Spleen (tissue), 11 donors: ENCODE data around the gene TLK2. TPM values are rescaled to one million over a fixed set of nuclear protein-coding genes. Genes with fewer than 3 reads are reported as not detected.
A peak's percentile ranks its signal among the peaks of the same experiment; 100 is the strongest.
"Not testable (repeated sequence)": the region's sequence is repeated elsewhere in the genome, so short reads cannot be mapped to it uniquely, and the experiment has no call there.

Experiments
- DNase-seq: peaks from one replicate; pipeline ENCODE4 v3.0.0-alpha.2; 2020
- H3K27ac ChIP-seq, 8 donors: fragments of 200-600 bp; sonication (generic) in 7 of 8; 1 replicate in 4 of 8; 2 replicates in 4 of 8; pipeline versions ENCODE4 v1.5.0 to v1.8.0; 2016 to 2021; ENCODE audit warnings: inconsistent platforms in 4 of 8, mild to moderate bottlenecking in 4 of 8, moderate library complexity in 1 of 8
- H3K27me3 ChIP-seq, 7 donors: fragments of 200-600 bp; sonication (generic) in 6 of 7; replicated peaks in 1 of 7; 1 replicate in 4 of 7; 2 replicates in 3 of 7; pipeline versions ENCODE4 v1.5.0 to v1.8.0; 2016 to 2021; ENCODE audit warnings: inconsistent platforms in 3 of 7, mild to moderate bottlenecking in 1 of 7
- H3K36me3 ChIP-seq, 6 donors: fragments of 200-600 bp; sonication (generic) in 5 of 6; 1 replicate in 4 of 6; 2 replicates in 2 of 6; pipeline versions ENCODE4 v1.5.0 to v1.8.0; 2016 to 2021; ENCODE audit warnings: inconsistent platforms in 2 of 6
- H3K4me1 ChIP-seq, 6 donors: fragments of 200-600 bp; sonication (generic) in 5 of 6; 1 replicate in 3 of 6; 2 replicates in 3 of 6; pipeline versions ENCODE4 v1.5.0 to v1.8.0; 2016 to 2021; ENCODE audit warnings: inconsistent platforms in 3 of 6
- H3K4me3 ChIP-seq, 8 donors: fragments of 200-600 bp; sonication (generic) in 7 of 8; 1 replicate in 4 of 8; 2 replicates in 4 of 8; pipeline versions ENCODE4 v1.5.0 to v1.8.0; 2016 to 2021; ENCODE audit warnings: inconsistent platforms in 4 of 8, mild to moderate bottlenecking in 4 of 8, moderate library complexity in 2 of 8
- H3K9me3 ChIP-seq, 8 donors: fragments of 200-600 bp; sonication (generic) in 7 of 8; 1 replicate in 4 of 8; 2 replicates in 4 of 8; pipeline versions ENCODE4 v1.5.0 to v1.8.0; 2016 to 2021; ENCODE audit warnings: inconsistent platforms in 4 of 8
- CTCF ChIP-seq, 11 experiments: fragments of 200-600 bp in 7 of 11; fragments of 450-650 bp in 4 of 11; sonication (generic) in 4 of 11; IDR thresholded peaks in 8 of 11; conservative IDR thresholded peaks in 3 of 11; 1 replicate in 7 of 11; 2 replicates in 4 of 11; pipeline versions ENCODE4 v1.4.0 to v1.8.0; 2016 to 2021; ENCODE audit warnings: antibody characterized with exemption in 11 of 11, inconsistent platforms in 4 of 11, mild to moderate bottlenecking in 1 of 11
- POLR2A ChIP-seq, 3 donors: fragments of 450-650 bp; IDR thresholded peaks; one replicate each; pipeline ENCODE4 v1.5.1; 2017; ENCODE audit warnings: antibody characterized with exemption in 3 of 3, mild to moderate bottlenecking in 1 of 3
- POLR2AphosphoS5 ChIP-seq, 3 donors: sonication (generic); formaldehyde crosslinking; IDR thresholded peaks; one replicate each; pipeline ENCODE4 v1.5.1; 2017; ENCODE audit warnings: antibody characterized with exemption in 3 of 3
- WGBS, 5 donors: extraction: QIAGEN DNeasy Blood & Tissue Kit in 3 of 5; methylation state at CpG; one replicate each; pipeline versions ENCODE4 v1.1.5 to v1.1.7; 2013 to 2018; 5-methylcytosine and 5-hydroxymethylcytosine counted together
- intact Hi-C: fragments of 100-400 bp; cut with DNase I; formaldehyde crosslinking; loops from one replicate; pipeline ENCODE4 v1.15.0; 2023; ENCODE audit warnings: low total_unique reads
- polyA plus RNA-seq, 3 donors: library from polyadenylated mRNA; stranded (reverse); fragments of 200-250 nt; gene quantifications; one replicate each; pipeline ENCODE4 v1.2.1, GENCODE V29; 2013
- total RNA-seq, 7 donors: library from RNA; depleted of rRNA in 3 of 7; stranded (reverse); fragments of >200 nt in 3 of 7; fragmentation: NEBNext Ultra II Directional in 4 of 7; extraction: Animal tissue kit (Norgen Biotek cat#: 25700) in 4 of 7; gene quantifications; one replicate each; pipeline versions ENCODE4 v1.1.0 to v1.2.1, GENCODE V29; 2016 to 2021
- donor health status: healthy with polysubstance abuse.
- donor health status: DM: no; HTN: no; CAD: no; lungs with moderate emphysema.
- donor health status: DM: no; HTN: no; CAD: no.
- donor health status: Bipolar disorder and iron deficiency.
- donor health status: healthy.
- donor health status: DM: no; HTN: no; CAD: no.
- donor health status: DM: yes; HTN: yes; CAD: no.

TLK2 gene
- total and polyA plus RNA-seq, 10 donors: 11.3 to 76.3 (median 48.3) TPM

DNA sequence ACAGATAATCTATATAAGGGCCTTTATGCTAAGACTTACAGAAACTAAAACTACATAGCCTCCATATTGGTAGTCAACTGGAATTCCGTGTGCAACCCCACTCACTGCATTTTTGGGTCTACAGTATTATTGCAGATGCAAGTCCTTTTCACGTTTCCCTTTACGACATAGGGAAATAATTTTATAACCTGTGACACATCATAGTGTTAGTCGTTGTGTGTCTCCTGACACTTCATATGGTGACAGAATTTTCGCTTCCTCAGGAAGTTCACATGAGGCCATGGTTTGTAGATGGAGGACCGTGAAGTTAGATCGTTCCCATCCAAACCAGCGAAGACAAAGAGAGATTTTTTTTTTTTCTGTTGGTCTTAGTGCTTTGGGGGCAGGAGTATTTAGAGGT, 133.1 kb downstream of the TLK2 start:
- Histone ChIP-seq H3K4me3 (no peak overlapping the region), H3K36me3 (peaks cover 3 to 100% (median 58%) of the 10 kb centered on the region in 6 donors), H3K9me3 (no peaks in the 10 kb centered on the region), H3K27ac (peak overlapping the region in 7 of 8 donors; percentile 49 to 68 (median 61)), H3K27me3 (no peaks in the 10 kb centered on the region), H3K4me1 (peaks cover 0 to 18% (median 11%) of the 10 kb centered on the region in 6 donors)
- no peak for DNase-seq
- 33 to 59% (median 41%) methylated on average over 8 of the region's 8 CpGs for WGBS, 5 donors
- TF ChIP-seq POLR2A (IDR thresholded peaks at IDR 0.05) (no peak), POLR2AphosphoS5 (IDR thresholded peaks at IDR 0.05) (peak in 1 of 3 donors; percentile 33)
- intact Hi-C loops: no loop called here

GRCh38 chr17:62612289-62612688, 133.7 kb downstream of the TLK2 start:
- not testable (repeated sequence) for H3K9me3 ChIP-seq
- peaks cover 3 to 100% (median 53%) of the 10 kb centered on the region in 6 donors for H3K36me3 ChIP-seq
- H3K27ac ChIP-seq: peak overlapping the region in 7 of 8 donors; percentile 49 to 68 (median 61)

DNA sequence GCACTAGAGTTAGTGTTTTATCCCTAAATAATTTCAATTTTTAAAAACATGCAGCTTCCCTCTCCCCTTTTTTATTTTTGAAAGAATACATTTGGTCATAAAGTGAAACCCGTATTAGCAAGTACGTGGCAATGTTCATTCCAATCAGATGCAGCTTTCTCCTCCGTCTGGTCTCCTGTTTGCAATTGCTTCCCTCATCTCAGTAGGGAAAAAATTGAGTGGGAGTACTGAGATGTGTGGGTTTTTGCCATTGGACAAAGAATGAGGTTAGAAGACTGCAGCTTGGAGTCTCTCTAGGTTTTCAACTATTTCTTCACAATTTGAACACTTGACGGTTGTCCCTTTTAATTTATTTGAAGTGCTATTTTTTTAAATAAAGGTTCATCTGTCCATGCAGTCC, 134.5 kb downstream of the TLK2 start:
- H3K27ac ChIP-seq, intact Hi-C loops, H3K4me3 ChIP-seq, H3K9me3 ChIP-seq, DNase-seq, H3K27me3 ChIP-seq: not testable (repeated sequence)
- 82 to 95% (median 88%) methylated on average over 4 of the region's 4 CpGs for WGBS, 5 donors
- Histone ChIP-seq H3K36me3 (peaks cover 3 to 100% (median 46%) of the 10 kb centered on the region in 6 donors), H3K4me1 (peaks cover 0 to 18% (median 13%) of the 10 kb centered on the region in 6 donors)

More at GRCh38 chr17:62612289-62612688, 133.7 kb downstream of the TLK2 start:
- H3K27me3 ChIP-seq, intact Hi-C loops, H3K4me3 ChIP-seq, DNase-seq: not testable (repeated sequence)
- peaks cover 0 to 18% (median 13%) of the 10 kb centered on the region in 6 donors for H3K4me1 ChIP-seq
- 91 to 96% (median 94%) methylated on average over 11 to 12 of the region's 12 CpGs for WGBS, 5 donors

GRCh38 chr17:62614142-62614541, 135.5 kb downstream of the TLK2 start:
- 79 to 95% (median 83%) methylated on average over 6 of the region's 6 CpGs for WGBS, 5 donors
- no peak overlapping the region for H3K27ac ChIP-seq
- H3K27me3 ChIP-seq: no peaks in the 10 kb centered on the region
- no peaks in the 10 kb centered on the region for H3K9me3 ChIP-seq
- H3K4me1 ChIP-seq: peaks cover 0 to 18% (median 13%) of the 10 kb centered on the region in 6 donors
- DNase-seq: no peak
- intact Hi-C loops: no loop called here
- peaks cover 3 to 100% (median 38%) of the 10 kb centered on the region in 6 donors for H3K36me3 ChIP-seq
- no peak overlapping the region for H3K4me3 ChIP-seq
- TF ChIP-seq CTCF (IDR thresholded peaks at IDR 0.05 in 8 of 11, conservative IDR thresholded peaks at IDR 0.05 in 3 of 11) (no peak), POLR2AphosphoS5 (IDR thresholded peaks at IDR 0.05) (no peak), POLR2A (IDR thresholded peaks at IDR 0.05) (no peak)

DNA sequence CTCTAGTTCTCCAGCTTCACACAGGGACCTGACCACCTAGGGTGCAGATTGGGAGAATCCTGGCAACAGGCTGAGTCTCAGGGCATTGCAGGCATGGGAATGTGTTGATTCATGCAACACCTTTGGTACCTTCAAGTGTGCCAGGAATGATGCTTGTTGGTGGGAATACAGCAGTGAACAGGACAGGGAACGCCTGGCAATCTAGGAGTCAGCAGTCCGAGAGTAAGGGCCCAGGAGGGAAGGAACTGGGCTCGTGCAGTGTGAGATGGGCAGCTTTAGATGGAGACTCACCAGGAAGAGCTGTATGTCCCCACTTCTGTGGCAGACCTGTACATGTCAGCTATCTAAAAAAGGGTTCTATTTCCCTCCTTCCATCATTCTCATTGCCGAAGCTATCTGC, 136.9 kb downstream of the TLK2 start:
- Histone ChIP-seq H3K27ac (no peak overlapping the region), H3K4me1 (peaks cover 0 to 18% (median 13%) of the 10 kb centered on the region in 6 donors), H3K9me3 (no peaks in the 10 kb centered on the region), H3K4me3 (no peak overlapping the region), H3K36me3 (peaks cover 3 to 95% (median 24%) of the 10 kb centered on the region in 6 donors), H3K27me3 (no peaks in the 10 kb centered on the region)
- DNase-seq: no peak
- TF ChIP-seq POLR2AphosphoS5 (IDR thresholded peaks at IDR 0.05) (peak in 2 of 3 donors; percentile 5 to 11), POLR2A (IDR thresholded peaks at IDR 0.05) (no peak)
- intact Hi-C loops: no loop called here
- 89 to 94% (median 92%) methylated on average over 4 of the region's 4 CpGs for WGBS, 5 donors

DNA sequence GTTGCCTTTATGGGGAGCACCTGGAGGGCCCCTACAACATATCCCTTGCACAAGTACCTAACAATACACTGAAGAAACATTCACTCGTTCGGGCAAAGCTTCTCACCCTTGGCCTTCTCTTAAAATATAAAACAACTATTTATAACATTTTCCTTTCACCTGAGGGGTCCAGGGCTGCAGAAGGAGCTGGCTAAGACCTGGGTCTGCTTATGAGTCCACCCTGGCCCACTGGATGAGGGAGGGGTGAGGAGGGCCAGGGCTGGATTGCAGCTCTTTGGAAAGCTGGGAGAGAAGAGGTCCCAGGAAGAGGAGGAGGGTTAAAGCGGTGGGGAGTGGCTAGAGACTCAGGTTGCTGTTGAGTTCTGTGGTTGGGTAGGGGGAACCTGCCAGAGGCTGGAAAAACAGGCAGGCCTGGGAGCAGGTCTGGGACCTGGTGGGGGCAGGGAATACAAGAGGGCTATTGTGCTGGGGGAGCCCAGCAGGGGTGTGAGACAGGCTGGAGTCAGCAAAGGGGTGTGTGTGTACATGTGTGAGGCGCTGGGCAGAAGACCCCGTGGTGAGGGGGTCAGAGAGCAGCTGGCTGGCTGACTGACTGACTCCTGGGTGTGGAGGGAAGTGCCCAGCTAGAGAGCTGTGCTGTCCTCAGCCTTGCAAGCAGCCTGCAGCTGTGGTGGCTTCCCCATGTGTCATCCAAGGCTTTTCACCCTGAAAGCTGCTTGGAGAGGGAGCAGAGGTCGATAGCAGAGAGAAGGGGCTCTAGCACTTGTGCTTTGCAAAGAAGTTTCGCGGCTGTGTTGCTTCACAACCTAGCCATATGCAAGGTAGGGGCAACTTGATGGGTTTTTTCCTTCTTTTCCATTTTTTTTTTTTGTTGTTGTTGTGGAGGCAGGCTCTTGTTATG, 138.6 kb downstream of the TLK2 start:
- DNase-seq: no peak
- H3K4me1 ChIP-seq: peaks cover 0 to 11% (median 0%) of the 10 kb centered on the region in 6 donors
- no peak overlapping the region for H3K27ac ChIP-seq
- H3K36me3 ChIP-seq: peaks cover 3 to 77% (median 22%) of the 10 kb centered on the region in 6 donors
- no peaks in the 10 kb centered on the region for H3K9me3 ChIP-seq
- 77 to 90% (median 82%) methylated on average over 8 of the region's 8 CpGs for WGBS, 5 donors
- intact Hi-C loops: no loop called here
- H3K27me3 ChIP-seq: no peaks in the 10 kb centered on the region
- no peak for TF ChIP-seq CTCF (IDR thresholded peaks at IDR 0.05 in 8 of 11, conservative IDR thresholded peaks at IDR 0.05 in 3 of 11)
- no peak for TF ChIP-seq POLR2A (IDR thresholded peaks at IDR 0.05)
- TF ChIP-seq POLR2AphosphoS5 (IDR thresholded peaks at IDR 0.05): peak; percentile 11 to 45 (median 16)
- no peak overlapping the region for H3K4me3 ChIP-seq
